Measurements from ENCODE around the gene SCOC. TPM values are rescaled to one million over a fixed set of nuclear protein-coding genes. Genes with fewer than 3 reads are reported as not detected.

The SCOC gene
- total and polyA plus RNA-seq, 2 donors (not counting 3 experiments of a cell fraction or from before 2014, with no cell fraction given): 12.3 to 38.3 TPM

DNA sequence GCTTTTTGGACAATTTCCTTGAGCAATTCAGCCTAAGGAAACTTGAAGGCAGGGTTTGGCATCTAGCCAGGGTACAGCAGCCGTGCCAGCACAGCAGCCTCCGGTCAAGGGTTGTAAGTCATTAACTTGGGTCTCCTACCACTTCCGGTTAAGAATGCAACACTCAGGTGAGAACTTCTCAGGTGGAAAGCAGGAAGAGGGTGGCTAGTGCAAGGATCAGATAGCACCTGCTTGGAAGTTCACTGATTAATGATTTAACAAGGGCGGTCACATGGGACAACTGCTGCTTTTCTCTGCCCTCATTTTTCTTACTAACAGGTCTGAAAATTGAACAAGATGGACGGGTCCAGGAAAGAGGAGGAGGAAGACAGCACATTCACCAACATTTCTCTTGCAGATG, 30.1 kb upstream of the SCOC start:
- intact Hi-C loops (cut with micrococcal nuclease) (no loop called here), dilution Hi-C loops (cut with MboI; ENCODE audit: extremely low pct_ligation_motif_present, low sequenced_read_pairs) (no loop called here)
- POLR2A ChIA-PET: no interaction called here
- peaks cover 9% of the 10 kb centered on the region for H3K4me1 ChIP-seq (ENCODE audit: control insufficient read depth, extremely low read depth, insufficient read depth, low read length)
- H2AFZ ChIP-seq (ENCODE audit: low read depth, low read length): peak overlapping the region; percentile 24
- FAIRE-seq (peak; percentile 84), DNase-seq (ENCODE audit: low read depth, low spot score) (peak; percentile 63)
- H3K27me3 ChIP-seq (ENCODE audit: control insufficient read depth in 2 of 2, insufficient read depth in 2 of 2, low read length in 2 of 2): peaks cover 8 to 11% of the 10 kb centered on the region in 2 experiments
- H3K9ac ChIP-seq (replicated peaks; ENCODE audit: extremely low read depth, insufficient read depth, low read length): no peak overlapping the region
- CTCF ChIA-PET: interaction anchor here (1.3 to 4.3 kb wide), 6 partner anchors 13 to 603 kb away, joined by 3 to 29 read pairs (median 10); no protein-coding TSS in a partner anchor
- H3K4me2 ChIP-seq (ENCODE audit: insufficient read depth, low read length): peak overlapping the region; percentile 65
- no peaks in the 10 kb centered on the region for H4K20me1 ChIP-seq (replicated peaks; ENCODE audit: control insufficient read depth, extremely low read depth, insufficient read depth, low read length)
- BruUV-seq (replicated peaks): no TSS peak
- H3K4me3 ChIP-seq (replicated peaks in 1 of 3; ENCODE audit: insufficient read depth in 1 of 3, low read depth in 1 of 3, low read length in 3 of 3): no peak overlapping the region
- no peaks in the 10 kb centered on the region for H3K9me3 ChIP-seq (replicated peaks; ENCODE audit: control insufficient read depth, insufficient read depth, low read length)
- no peaks in the 10 kb centered on the region for H3K79me2 ChIP-seq (ENCODE audit: control insufficient read depth, insufficient read depth, low read length)
- H3K27ac ChIP-seq (ENCODE audit: insufficient read depth, low read depth, low read length): no peak overlapping the region
- TF ChIP-seq, protein P1, sequence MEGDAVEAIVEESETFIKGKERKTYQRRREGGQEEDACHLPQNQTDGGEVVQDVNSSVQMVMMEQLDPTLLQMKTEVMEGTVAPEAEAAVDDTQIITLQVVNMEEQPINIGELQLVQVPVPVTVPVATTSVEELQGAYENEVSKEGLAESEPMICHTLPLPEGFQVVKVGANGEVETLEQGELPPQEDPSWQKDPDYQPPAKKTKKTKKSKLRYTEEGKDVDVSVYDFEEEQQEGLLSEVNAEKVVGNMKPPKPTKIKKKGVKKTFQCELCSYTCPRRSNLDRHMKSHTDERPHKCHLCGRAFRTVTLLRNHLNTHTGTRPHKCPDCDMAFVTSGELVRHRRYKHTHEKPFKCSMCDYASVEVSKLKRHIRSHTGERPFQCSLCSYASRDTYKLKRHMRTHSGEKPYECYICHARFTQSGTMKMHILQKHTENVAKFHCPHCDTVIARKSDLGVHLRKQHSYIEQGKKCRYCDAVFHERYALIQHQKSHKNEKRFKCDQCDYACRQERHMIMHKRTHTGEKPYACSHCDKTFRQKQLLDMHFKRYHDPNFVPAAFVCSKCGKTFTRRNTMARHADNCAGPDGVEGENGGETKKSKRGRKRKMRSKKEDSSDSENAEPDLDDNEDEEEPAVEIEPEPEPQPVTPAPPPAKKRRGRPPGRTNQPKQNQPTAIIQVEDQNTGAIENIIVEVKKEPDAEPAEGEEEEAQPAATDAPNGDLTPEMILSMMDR (IDR thresholded peaks at IDR 0.05; ENCODE audit: extremely low read depth in 1 of 2, insufficient read depth in 1 of 2, low read depth in 1 of 2, low read length in 2 of 2): no peak
- no peak for TF ChIP-seq POLR2A (IDR thresholded peaks at IDR 0.05; ENCODE audit: low read depth, low read length)
- TF ChIP-seq, protein P2, sequence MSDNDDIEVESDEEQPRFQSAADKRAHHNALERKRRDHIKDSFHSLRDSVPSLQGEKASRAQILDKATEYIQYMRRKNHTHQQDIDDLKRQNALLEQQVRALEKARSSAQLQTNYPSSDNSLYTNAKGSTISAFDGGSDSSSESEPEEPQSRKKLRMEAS (IDR thresholded peaks at IDR 0.05; ENCODE audit: insufficient read depth, insufficient read length): no peak
- no peak for TF ChIP-seq FOS (IDR thresholded peaks at IDR 0.05; ENCODE audit: borderline replicate concordance, insufficient read depth, low read length)
- TF ChIP-seq JUN (IDR thresholded peaks at IDR 0.05; ENCODE audit: borderline replicate concordance, insufficient read depth, insufficient read length, low read depth): no peak
- no peaks in the 10 kb centered on the region for H3K9me1 ChIP-seq (replicated peaks; ENCODE audit: control insufficient read depth, extremely low read depth, insufficient read depth, low read length)
- H3K36me3 ChIP-seq (ENCODE audit: control insufficient read depth in 2 of 2, extremely low read depth in 1 of 2, insufficient read depth in 2 of 2, low read length in 2 of 2): no peaks in the 10 kb centered on the region

DNA sequence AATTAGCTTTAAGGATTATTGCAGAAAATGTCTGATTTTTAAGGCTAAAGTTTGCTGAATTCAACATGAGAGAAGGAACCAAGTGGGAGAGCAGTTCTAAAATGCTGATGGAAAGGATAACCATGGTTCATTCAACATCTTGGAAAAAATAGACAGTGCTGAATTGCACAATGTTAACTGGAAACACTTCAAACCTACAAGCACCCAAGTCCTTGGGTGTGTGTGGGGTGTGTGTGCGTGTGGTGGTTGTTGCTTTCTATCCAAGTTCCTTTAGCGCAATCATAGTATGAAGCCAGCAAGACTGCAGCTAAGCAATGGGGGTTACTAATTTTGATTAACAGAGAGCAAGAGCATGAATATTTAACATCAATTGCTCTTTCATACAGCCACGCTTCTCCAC, 29.3 kb upstream of the SCOC start:
- dilution Hi-C loops (cut with MboI; ENCODE audit: extremely low pct_ligation_motif_present, low sequenced_read_pairs) (no loop called here), intact Hi-C loops (cut with micrococcal nuclease) (no loop called here)
- Histone ChIP-seq H3K4me2 (ENCODE audit: insufficient read depth, low read length) (no peak overlapping the region), H3K4me3 (replicated peaks in 1 of 3; ENCODE audit: insufficient read depth in 1 of 3, low read depth in 1 of 3, low read length in 3 of 3) (no peak overlapping the region), H4K20me1 (replicated peaks; ENCODE audit: control insufficient read depth, extremely low read depth, insufficient read depth, low read length) (no peaks in the 10 kb centered on the region), H3K4me1 (ENCODE audit: control insufficient read depth, extremely low read depth, insufficient read depth, low read length) (peaks cover 9% of the 10 kb centered on the region), H3K9me3 (replicated peaks; ENCODE audit: control insufficient read depth, insufficient read depth, low read length) (no peaks in the 10 kb centered on the region), H2AFZ (ENCODE audit: low read depth, low read length) (no peak overlapping the region), H3K9me1 (replicated peaks; ENCODE audit: control insufficient read depth, extremely low read depth, insufficient read depth, low read length) (no peaks in the 10 kb centered on the region), H3K27me3 (ENCODE audit: control insufficient read depth in 2 of 2, insufficient read depth in 2 of 2, low read length in 2 of 2) (peaks cover 11% of the 10 kb centered on the region in 2 experiments), H3K36me3 (ENCODE audit: control insufficient read depth in 2 of 2, extremely low read depth in 1 of 2, insufficient read depth in 2 of 2, low read length in 2 of 2) (no peaks in the 10 kb centered on the region), H3K9ac (replicated peaks; ENCODE audit: extremely low read depth, insufficient read depth, low read length) (no peak overlapping the region), H3K27ac (ENCODE audit: insufficient read depth, low read depth, low read length) (no peak overlapping the region), H3K79me2 (ENCODE audit: control insufficient read depth, insufficient read depth, low read length) (no peaks in the 10 kb centered on the region)
- TF ChIP-seq MYC (IDR thresholded peaks at IDR 0.05; ENCODE audit: low read depth, low read length): no peak
- TF ChIP-seq, protein P2 (IDR thresholded peaks at IDR 0.05; ENCODE audit: insufficient read depth, insufficient read length): no peak
- no peak for TF ChIP-seq FOS (IDR thresholded peaks at IDR 0.05; ENCODE audit: borderline replicate concordance, insufficient read depth, low read length)
- TF ChIP-seq JUN (IDR thresholded peaks at IDR 0.05; ENCODE audit: borderline replicate concordance, insufficient read depth, insufficient read length, low read depth): no peak
- TF ChIP-seq, protein P1 (IDR thresholded peaks at IDR 0.05; ENCODE audit: extremely low read depth in 1 of 2, insufficient read depth in 1 of 2, low read depth in 1 of 2, low read length in 2 of 2): no peak
- TF ChIP-seq GATA2 (IDR thresholded peaks at IDR 0.05; ENCODE audit: insufficient read depth, insufficient read length, low read depth, low read length): no peak
- no peak for TF ChIP-seq POLR2AphosphoS5 (IDR thresholded peaks at IDR 0.05; ENCODE audit: insufficient read depth, low read depth, low read length)
- no peak for TF ChIP-seq EZH2 (IDR thresholded peaks at IDR 0.05; ENCODE audit: borderline replicate concordance, low read depth, low read length, severe bottlenecking)
- no peak for TF ChIP-seq POLR2A (IDR thresholded peaks at IDR 0.05; ENCODE audit: low read depth, low read length)
- no TSS peak for BruUV-seq (replicated peaks)
- no peak for FAIRE-seq
- ChIA-PET POLR2A (no interaction called here), CTCF (interaction anchor here (1.3 to 4.3 kb wide), 6 partner anchors 14 to 332 kb away, joined by 3 to 29 read pairs (median 12); no protein-coding TSS in a partner anchor)
- no peak for DNase-seq (ENCODE audit: low read depth, low spot score)

All from endothelial cell of umbilical vein (primary cell).